Upper lobe of left lung (tissue), 6 donors: ENCODE measurements around the gene TUBB4A. TPM values are rescaled to one million over a fixed set of nuclear protein-coding genes. Genes with fewer than 3 reads are reported as not detected.

Source experiments
- ATAC-seq, 2 donors: fragments of 200-7000 bp; cut with Tn5 transposase; one replicate each; pipeline ENCODE4 v1.9.1; 2022; ENCODE audit warnings: mild to moderate bottlenecking in 2 of 2, moderate library complexity in 2 of 2; ENCODE audit not compliant: low FRiP score in 2 of 2
- DNase-seq, 2 donors: peaks; one replicate each; pipeline ENCODE4 v3.0.0-alpha.2; 2019 to 2020
- H3K27ac ChIP-seq, 4 donors: fragments of 200-600 bp; sonication (generic); one replicate each; pipeline ENCODE4 v1.5.1; 2016 to 2019
- H3K27me3 ChIP-seq, 4 donors: fragments of 200-600 bp; sonication (generic); one replicate each; pipeline ENCODE4 v1.5.1; 2017 to 2019
- H3K36me3 ChIP-seq, 4 donors: fragments of 200-600 bp; sonication (generic); one replicate each; pipeline ENCODE4 v1.5.1; 2016 to 2019
- H3K4me1 ChIP-seq, 4 donors: fragments of 200-600 bp; sonication (generic); one replicate each; pipeline ENCODE4 v1.5.1; 2018 to 2019
- H3K4me3 ChIP-seq, 4 donors: fragments of 200-600 bp; sonication (generic); one replicate each; pipeline ENCODE4 v1.5.1; 2017 to 2019; ENCODE audit warnings: mild to moderate bottlenecking in 2 of 4, moderate library complexity in 1 of 4
- H3K9me3 ChIP-seq, 4 donors: fragments of 200-600 bp; sonication (generic); one replicate each; pipeline ENCODE4 v1.5.1; 2018 to 2019
- EP300 ChIP-seq, 4 donors: sonication (generic); formaldehyde crosslinking; IDR thresholded peaks; one replicate each; pipeline ENCODE4 v1.5.1; 2017; ENCODE audit warnings: antibody characterized with exemption in 4 of 4, control low read depth in 2 of 4
- POLR2A ChIP-seq, 4 donors: fragments of 450-650 bp; IDR thresholded peaks; one replicate each; pipeline ENCODE4 v1.5.1; 2016 to 2017; ENCODE audit warnings: antibody characterized with exemption in 4 of 4, mild to moderate bottlenecking in 2 of 4
- POLR2AphosphoS5 ChIP-seq, 2 donors: sonication (generic); formaldehyde crosslinking; IDR thresholded peaks; one replicate each; pipeline ENCODE4 v1.5.1; 2017; ENCODE audit warnings: antibody characterized with exemption in 2 of 2
- WGBS, 2 donors: methylation state at CpG; one replicate each; pipeline ENCODE4 v1.1.5; 2017 to 2018; 5-methylcytosine and 5-hydroxymethylcytosine counted together
- total RNA-seq, 6 donors: library from RNA; depleted of rRNA in 4 of 6; stranded (reverse); fragments of >200 nt in 4 of 6; gene quantifications; one replicate each; pipeline versions ENCODE4 v1.1.0 to v1.2.1, GENCODE V29; 2016 to 2021
- TF ChIP-seq, protein P1 (sequence below), 6 experiments: fragments of 450-650 bp in 4 of 6; fragments of 200-600 bp in 2 of 6; sonication (generic) in 2 of 6; IDR thresholded peaks; one replicate each; pipeline ENCODE4 v1.5.1; 2016 to 2019; ENCODE audit warnings: antibody characterized with exemption in 6 of 6
- donor health status: DM: no; HTN: no; CAD: no; lungs with moderate emphysema.
- donor health status: DM: no; HTN: yes; CAD: no; lungs with severe emphysema.

The TUBB4A gene
- total RNA-seq, 6 donors from 2014 or later = 0.54 to 1.5 (median 0.76) TPM; not detected in 1

DNA sequence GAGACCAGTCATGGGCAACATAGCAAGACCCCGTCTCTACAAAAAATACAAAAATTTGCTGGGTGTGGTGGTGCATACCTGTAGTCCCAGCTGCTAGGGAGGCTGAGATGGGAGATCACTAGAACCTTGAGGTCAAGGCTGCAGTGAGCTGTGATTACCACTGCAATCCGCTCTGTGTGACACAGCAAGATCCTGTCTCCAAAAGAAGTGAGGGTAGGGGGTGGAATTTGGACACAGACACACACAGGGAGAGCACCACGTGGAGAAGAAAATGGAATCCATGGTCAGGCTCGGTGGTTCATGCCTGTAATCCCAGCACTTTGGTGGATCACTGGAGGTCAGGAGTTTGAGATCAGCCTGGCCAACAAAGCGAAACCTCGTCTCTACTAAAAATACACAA, 37.4 kb upstream of the TUBB4A start:
- no peak for DNase-seq
- TF ChIP-seq EP300 (IDR thresholded peaks at IDR 0.05) (no peak), POLR2A (IDR thresholded peaks at IDR 0.05) (no peak), POLR2AphosphoS5 (IDR thresholded peaks at IDR 0.05) (no peak)
- TF ChIP-seq, protein P1, sequence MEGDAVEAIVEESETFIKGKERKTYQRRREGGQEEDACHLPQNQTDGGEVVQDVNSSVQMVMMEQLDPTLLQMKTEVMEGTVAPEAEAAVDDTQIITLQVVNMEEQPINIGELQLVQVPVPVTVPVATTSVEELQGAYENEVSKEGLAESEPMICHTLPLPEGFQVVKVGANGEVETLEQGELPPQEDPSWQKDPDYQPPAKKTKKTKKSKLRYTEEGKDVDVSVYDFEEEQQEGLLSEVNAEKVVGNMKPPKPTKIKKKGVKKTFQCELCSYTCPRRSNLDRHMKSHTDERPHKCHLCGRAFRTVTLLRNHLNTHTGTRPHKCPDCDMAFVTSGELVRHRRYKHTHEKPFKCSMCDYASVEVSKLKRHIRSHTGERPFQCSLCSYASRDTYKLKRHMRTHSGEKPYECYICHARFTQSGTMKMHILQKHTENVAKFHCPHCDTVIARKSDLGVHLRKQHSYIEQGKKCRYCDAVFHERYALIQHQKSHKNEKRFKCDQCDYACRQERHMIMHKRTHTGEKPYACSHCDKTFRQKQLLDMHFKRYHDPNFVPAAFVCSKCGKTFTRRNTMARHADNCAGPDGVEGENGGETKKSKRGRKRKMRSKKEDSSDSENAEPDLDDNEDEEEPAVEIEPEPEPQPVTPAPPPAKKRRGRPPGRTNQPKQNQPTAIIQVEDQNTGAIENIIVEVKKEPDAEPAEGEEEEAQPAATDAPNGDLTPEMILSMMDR (IDR thresholded peaks at IDR 0.05) = no peak
- H3K27me3 ChIP-seq = no peaks in the 10 kb centered on the region
- peaks cover 0 to 6% (median 0%) of the 10 kb centered on the region in 4 donors for H3K4me1 ChIP-seq
- H3K9me3 ChIP-seq = no peaks in the 10 kb centered on the region
- WGBS, 2 donors = 79 to 97% methylated on average over 6 of the region's 6 CpGs
- H3K4me3 ChIP-seq = no peak overlapping the region
- H3K27ac ChIP-seq = no peak overlapping the region
- no peaks in the 10 kb centered on the region for H3K36me3 ChIP-seq
- ATAC-seq = no peak

DNA sequence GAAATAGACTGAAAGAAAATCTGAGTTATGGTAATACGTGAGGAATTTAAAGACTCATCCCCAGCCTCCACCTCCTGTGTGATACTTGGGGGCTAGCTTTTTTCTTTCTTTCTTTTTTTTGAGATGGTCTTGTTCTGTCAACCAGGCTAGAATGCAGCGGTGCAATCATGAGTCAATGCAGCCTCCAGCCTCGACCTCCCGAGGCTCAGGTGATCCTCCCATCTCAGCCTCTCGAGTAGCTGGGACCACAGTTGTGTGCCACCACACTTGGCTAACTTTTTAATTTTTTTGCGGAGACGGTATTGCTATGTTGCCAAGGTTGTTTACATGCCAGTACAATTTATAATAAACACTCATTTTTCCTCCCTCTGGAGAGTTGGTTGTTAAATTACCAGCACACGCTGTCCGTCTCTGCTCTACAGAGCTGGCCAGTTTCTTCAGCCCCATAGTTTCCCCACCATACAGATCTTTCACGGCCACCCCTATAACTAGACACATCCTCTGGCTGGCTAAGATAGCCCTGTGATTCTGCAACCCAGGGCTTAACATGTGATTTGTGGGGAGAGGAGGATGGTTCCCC, 33.5 kb upstream of the TUBB4A start:
- DNase-seq (no peak), ATAC-seq (no peak)
- H3K27me3 ChIP-seq = no peaks in the 10 kb centered on the region
- no peak overlapping the region for H3K4me3 ChIP-seq
- no peaks in the 10 kb centered on the region for H3K9me3 ChIP-seq
- TF ChIP-seq POLR2AphosphoS5 (IDR thresholded peaks at IDR 0.05) (no peak), EP300 (IDR thresholded peaks at IDR 0.05) (no peak), POLR2A (IDR thresholded peaks at IDR 0.05) (no peak)
- TF ChIP-seq, protein P1 (IDR thresholded peaks at IDR 0.05) = no peak
- 88% methylated on average over 10 of the region's 10 CpGs for WGBS, 2 donors
- peaks cover 8 to 26% (median 16%) of the 10 kb centered on the region in 4 donors for H3K4me1 ChIP-seq
- H3K27ac ChIP-seq = no peak overlapping the region
- no peaks in the 10 kb centered on the region for H3K36me3 ChIP-seq

- Histone ChIP-seq H3K9me3 (no peaks in the 10 kb centered on the region), H3K4me3 (no peak overlapping the region), H3K27me3 (no peaks in the 10 kb centered on the region), H3K27ac (no peak overlapping the region), H3K4me1 (peaks cover 16 to 37% (median 24%) of the 10 kb centered on the region in 4 donors), H3K36me3 (no peaks in the 10 kb centered on the region)
- TF ChIP-seq, protein P1 (IDR thresholded peaks at IDR 0.05) = no peak
- TF ChIP-seq EP300 (IDR thresholded peaks at IDR 0.05) = no peak
- no peak for TF ChIP-seq POLR2AphosphoS5 (IDR thresholded peaks at IDR 0.05)
- no peak for TF ChIP-seq POLR2A (IDR thresholded peaks at IDR 0.05)
- ATAC-seq = no peak
- DNase-seq = peak in 1 of 2 donors; percentile 86
- 67 to 94% methylated on average over 28 to 33 of the region's 40 CpGs for WGBS, 2 donors
These were observed 32.5 kb upstream of the TUBB4A start for GRCh38 chr19:6534451-6535093.

GRCh38 chr19:6533746-6534418, 31.8 kb upstream of the TUBB4A start:
- no peaks in the 10 kb centered on the region for H3K9me3 ChIP-seq
- WGBS, 2 donors = 42 to 50% methylated on average over 11 of the region's 11 CpGs
- ATAC-seq = no peak
- no peak for TF ChIP-seq POLR2AphosphoS5 (IDR thresholded peaks at IDR 0.05)
- H3K4me3 ChIP-seq = no peak overlapping the region
- peaks cover 16 to 44% (median 27%) of the 10 kb centered on the region in 4 donors for H3K4me1 ChIP-seq
- no peaks in the 10 kb centered on the region for H3K36me3 ChIP-seq
- no peak overlapping the region for H3K27ac ChIP-seq
- no peak for DNase-seq
- no peaks in the 10 kb centered on the region for H3K27me3 ChIP-seq

DNA sequence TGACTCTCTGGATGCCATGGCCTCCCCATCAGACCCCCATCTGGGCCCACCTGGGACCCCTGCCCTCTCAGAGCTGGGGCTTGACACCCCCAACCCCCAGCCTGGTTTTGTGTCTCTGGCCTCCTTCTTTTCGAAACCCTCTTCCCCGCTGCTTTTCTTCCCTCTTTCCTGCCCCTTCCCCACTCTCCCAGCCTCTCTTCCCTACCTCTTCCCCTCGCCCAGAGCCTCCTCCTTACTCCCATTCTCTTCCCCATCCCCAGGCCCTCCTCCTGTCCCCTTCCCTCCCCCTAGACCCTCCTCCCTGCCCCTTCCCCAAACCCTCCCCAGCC, 30.9 kb upstream of the TUBB4A start:
- DNase-seq (no peak), ATAC-seq (no peak)
- no peak overlapping the region for H3K27ac ChIP-seq
- H3K9me3 ChIP-seq = no peaks in the 10 kb centered on the region
- no peak for TF ChIP-seq EP300 (IDR thresholded peaks at IDR 0.05)
- TF ChIP-seq POLR2AphosphoS5 (IDR thresholded peaks at IDR 0.05) = no peak
- TF ChIP-seq POLR2A (IDR thresholded peaks at IDR 0.05) = no peak
- TF ChIP-seq, protein P1 (IDR thresholded peaks at IDR 0.05) = no peak
- H3K27me3 ChIP-seq = no peaks in the 10 kb centered on the region
- peaks cover 16 to 46% (median 29%) of the 10 kb centered on the region in 4 donors for H3K4me1 ChIP-seq
- WGBS, 2 donors = 66 to 69% methylated on average over 3 of the region's 3 CpGs
- H3K4me3 ChIP-seq = peak overlapping the region in 3 of 4 donors; percentile 68 to 77 (median 73)
- H3K36me3 ChIP-seq = no peaks in the 10 kb centered on the region
